Sigmoid colon (tissue), 4 donors: ENCODE data around the gene CEMIP.

Experiments used
- EP300 ChIP-seq, 4 donors: sonication (generic); formaldehyde crosslinking; IDR thresholded peaks; one replicate each; pipeline ENCODE4 v1.6.1; 2017; ENCODE audit warnings: antibody characterized with exemption in 4 of 4
- POLR2A ChIP-seq, 2 donors: fragments of 450-650 bp; IDR thresholded peaks; one replicate each; pipeline ENCODE4 v1.6.1; 2016; ENCODE audit warnings: antibody characterized with exemption in 2 of 2, mild to moderate bottlenecking in 2 of 2, moderate library complexity in 2 of 2
- POLR2AphosphoS5 ChIP-seq, 4 donors: sonication (generic); formaldehyde crosslinking; IDR thresholded peaks; one replicate each; pipeline ENCODE4 v1.6.1; 2017; ENCODE audit warnings: antibody characterized with exemption in 4 of 4
- TF ChIP-seq, protein P1 (sequence below), 4 experiments: fragments of 450-650 bp in 3 of 4; fragments of 200-600 bp in 1 of 4; IDR thresholded peaks; one replicate each; pipeline ENCODE4 v1.5.1; 2016 to 2019; ENCODE audit warnings: antibody characterized with exemption in 4 of 4, mild to moderate bottlenecking in 3 of 4, moderate library complexity in 2 of 4

GRCh38 chr15:80849308-80849707 lies 70.1 kb downstream of the CEMIP start:
- TF ChIP-seq, protein P1, sequence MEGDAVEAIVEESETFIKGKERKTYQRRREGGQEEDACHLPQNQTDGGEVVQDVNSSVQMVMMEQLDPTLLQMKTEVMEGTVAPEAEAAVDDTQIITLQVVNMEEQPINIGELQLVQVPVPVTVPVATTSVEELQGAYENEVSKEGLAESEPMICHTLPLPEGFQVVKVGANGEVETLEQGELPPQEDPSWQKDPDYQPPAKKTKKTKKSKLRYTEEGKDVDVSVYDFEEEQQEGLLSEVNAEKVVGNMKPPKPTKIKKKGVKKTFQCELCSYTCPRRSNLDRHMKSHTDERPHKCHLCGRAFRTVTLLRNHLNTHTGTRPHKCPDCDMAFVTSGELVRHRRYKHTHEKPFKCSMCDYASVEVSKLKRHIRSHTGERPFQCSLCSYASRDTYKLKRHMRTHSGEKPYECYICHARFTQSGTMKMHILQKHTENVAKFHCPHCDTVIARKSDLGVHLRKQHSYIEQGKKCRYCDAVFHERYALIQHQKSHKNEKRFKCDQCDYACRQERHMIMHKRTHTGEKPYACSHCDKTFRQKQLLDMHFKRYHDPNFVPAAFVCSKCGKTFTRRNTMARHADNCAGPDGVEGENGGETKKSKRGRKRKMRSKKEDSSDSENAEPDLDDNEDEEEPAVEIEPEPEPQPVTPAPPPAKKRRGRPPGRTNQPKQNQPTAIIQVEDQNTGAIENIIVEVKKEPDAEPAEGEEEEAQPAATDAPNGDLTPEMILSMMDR (IDR thresholded peaks at IDR 0.05) = no peak
- TF ChIP-seq POLR2AphosphoS5 (IDR thresholded peaks at IDR 0.05) (no peak), POLR2A (IDR thresholded peaks at IDR 0.05) (no peak), EP300 (IDR thresholded peaks at IDR 0.05) (no peak)
